Measurements from ENCODE around the gene STXBP6.
"Not testable (repeated sequence)": the region's sequence is repeated elsewhere in the genome, so short reads cannot be mapped to it uniquely, and the experiment has no call there.

Gene STXBP6

DNA sequence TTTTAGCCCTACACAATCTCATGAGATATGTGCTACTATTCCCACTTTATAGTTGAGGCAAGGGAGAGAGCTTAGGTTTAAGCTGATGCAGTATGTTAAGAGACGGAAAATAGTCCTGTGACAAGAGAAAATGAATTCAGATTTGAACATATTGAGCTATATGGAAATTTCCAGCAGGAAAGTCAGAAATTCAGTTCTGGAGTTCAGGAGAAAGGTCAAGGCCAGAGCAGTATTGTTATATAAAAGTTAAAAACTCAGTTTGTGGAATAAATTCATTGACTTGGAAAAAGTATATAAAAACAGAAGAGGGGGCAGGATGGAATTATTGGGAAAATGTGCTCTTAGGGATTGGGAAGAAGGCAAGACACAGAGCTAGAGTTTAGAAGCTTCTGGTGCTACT, 248.9 kb downstream of the STXBP6 start:
- DNase-seq (ENCODE audit: low spot score): no peak

DNA sequence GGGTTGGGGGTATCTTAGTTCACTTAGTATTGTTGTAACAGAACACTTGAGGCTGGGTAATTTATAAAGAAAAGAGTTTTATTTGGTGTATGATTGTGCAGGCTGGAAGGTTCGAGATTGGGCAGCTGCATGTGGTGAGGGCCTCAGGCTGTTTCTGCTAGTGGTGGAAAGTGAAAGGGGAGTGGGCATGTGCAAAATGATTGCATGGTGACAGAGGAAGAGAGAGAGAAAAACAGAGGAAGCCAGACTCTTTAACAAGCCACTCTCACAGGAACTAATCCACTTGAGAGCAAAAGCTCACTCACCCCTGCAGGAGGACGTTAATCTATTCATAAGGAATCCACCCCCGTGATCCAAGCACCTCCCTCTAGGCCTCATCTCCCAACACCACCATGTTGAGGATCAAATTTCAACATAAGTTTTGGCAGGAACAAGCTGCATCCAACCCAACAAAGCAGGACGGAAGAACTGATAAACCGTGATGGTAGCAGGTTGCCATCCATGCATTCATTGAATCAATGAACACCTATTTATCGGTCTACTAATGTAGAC, 251.0 kb downstream of the STXBP6 start:
- no peak for DNase-seq (ENCODE audit: low spot score)

DNA sequence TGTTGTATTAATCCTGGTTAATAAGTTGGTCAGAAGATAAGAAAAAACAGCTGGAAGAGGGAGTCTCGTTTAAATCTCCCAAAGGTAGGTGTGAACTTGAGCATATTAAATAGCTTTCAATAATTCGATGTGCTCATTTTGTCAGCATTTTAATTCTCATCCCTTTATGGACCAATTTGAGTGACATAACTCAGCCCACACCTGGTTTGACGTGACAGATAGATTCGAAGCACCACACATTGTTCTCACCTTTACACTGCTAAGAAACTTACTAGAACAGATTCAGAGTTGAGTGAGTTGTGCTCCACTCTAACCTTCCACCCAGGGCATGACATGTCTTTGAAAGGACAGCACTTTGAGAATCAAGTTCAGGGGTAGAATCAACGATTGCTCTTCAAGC, 254.5 kb downstream of the STXBP6 start:
- no peak for DNase-seq (ENCODE audit: low spot score)

- no peak for DNase-seq (ENCODE audit: low spot score)
These were observed 255.2 kb downstream of the STXBP6 start for GRCh38 chr14:24794644-24795305.

DNA sequence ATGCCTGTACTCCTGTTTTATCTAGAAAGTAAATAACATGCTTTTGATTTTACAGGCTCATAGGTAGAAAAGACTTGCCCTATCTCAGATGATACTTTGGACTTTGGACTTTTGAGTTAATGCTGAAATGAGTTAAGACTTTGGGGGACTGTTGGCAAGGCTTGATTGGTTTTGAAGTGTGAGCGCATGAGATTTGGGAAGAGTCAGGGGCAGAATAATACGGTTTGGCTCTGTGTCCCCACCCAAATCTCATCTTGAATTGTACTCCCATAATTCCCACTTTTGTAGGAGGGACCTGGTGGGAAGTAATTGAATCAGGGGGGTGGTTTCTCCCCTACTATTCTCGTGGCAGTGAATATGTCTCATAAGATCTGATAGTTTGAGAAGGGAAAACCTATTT, 259.8 kb downstream of the STXBP6 start:
- no peak for DNase-seq (ENCODE audit: low spot score)

- DNase-seq (ENCODE audit: low spot score): no peak
These were observed 260.5 kb downstream of the STXBP6 start for GRCh38 chr14:24789378-24789884.

DNA sequence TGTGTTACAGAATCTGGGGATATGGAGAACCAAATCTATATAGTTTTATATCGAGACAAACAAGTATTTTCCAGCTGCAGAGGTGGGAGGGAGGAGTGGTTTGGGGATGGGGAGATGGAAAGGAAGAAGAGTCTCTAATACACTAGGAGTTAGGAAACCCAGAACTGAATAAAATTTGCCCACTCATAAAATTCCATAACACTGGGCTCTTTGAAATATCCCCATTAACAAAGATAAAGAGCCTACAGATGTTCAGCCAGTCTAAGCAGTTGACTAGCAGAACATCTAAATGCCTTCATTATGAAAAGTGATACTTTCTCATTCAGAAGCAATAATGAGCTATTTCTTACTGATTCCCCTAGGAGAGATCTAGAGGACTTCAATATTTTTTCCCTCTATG, 264.2 kb downstream of the STXBP6 start:
- DNase-seq (ENCODE audit: low spot score): no peak

DNA sequence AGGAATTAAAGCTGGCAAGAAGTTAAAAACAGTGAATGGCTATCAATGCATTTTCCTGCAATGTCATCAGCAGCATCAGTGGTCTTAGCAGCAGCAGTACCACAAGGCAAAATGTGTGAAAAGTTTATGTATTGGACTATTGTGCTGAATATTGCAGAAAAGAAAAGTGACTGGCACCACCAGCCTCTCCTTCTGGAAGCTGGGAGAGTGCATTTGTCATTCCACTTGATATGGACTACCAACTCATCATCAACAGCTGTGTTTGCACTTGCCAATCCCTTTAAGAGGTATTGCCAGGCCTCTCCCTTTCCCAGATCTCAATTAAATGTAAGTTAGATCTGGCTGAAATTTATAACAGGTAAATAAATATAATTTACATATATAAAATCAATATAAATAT, 265.0 kb downstream of the STXBP6 start:
- no peak for DNase-seq (ENCODE audit: low spot score)

GRCh38 chr14:24783791-24784190, 266.2 kb downstream of the STXBP6 start:
- DNase-seq (ENCODE audit: low spot score): no peak

DNA sequence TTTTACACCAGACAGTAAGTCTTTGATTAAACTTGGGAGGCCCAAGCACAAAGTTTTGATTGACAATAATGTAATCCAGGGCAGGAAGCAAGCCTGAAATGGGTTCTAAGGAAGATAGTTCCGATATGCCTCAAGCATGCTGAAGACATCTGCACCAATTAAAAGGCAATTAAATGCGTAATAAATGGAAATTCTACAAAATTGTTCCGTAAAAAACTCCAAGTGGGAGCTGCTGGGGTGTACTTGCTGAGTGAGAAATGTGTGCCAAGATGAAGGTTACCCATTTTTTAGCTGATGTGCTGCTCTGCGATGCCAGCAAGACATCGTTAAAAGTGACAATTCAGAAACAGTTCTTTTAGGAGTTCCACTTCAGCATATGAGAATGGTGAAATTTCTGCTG, 269.7 kb downstream of the STXBP6 start:
- no peak for DNase-seq (ENCODE audit: low spot score)

DNA sequence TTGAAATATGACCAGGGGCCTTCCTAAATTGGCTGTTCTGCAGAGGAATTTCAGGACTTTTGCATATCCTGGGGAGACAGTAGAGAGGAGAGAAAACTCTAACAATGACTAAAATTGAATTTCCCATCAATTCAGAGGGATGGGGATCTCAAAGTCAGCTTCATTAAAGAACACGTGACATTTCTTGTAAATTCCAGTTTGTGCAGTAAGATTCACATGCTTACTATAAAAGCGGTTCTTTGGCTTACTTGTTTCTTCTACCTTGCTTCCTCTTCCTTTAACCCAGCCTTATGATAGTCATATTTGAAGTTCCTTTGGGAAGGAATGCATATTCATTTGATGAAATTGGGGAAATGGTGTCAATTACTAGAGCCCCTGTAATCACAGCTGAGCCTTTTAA, 272.3 kb downstream of the STXBP6 start:
- no peak for DNase-seq (ENCODE audit: low spot score)

- no peak for DNase-seq (ENCODE audit: low spot score)
These were observed 274.0 kb downstream of the STXBP6 start for GRCh38 chr14:24775950-24776349.

DNA sequence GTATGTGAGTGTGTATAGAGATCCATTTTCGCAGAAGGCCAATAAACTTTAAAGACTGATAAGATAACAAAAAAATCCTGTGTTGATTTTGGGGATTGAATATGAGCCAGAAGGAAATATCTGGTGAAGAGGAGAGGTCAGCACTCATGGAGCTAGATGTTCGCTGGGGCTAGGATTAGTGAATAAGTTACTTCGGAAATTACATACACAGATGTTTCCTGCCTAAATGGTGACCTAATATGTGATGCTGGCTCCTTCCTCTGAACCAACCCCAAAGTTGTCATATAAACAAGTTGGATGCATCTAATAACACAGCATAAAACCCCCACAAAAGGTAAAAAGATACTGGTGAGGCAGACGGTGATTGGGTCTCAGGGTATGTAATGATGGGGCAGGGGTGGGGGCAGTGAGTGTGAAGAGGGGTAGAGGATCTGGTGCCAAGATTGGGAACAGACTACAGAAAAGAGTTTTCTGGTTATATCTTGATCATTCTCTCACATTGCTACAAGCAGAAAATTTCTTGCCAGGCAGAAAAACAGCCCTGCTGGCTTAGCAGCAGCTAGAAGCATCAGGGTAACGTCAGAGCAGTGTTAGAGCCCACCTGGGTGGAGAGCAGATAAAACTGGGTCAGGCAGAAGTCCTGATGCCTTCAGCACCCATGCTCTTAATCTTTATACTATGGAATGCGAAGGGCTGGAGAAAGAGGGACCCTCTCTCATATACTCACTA, 275.6 kb downstream of the STXBP6 start:
- DNase-seq (ENCODE audit: low spot score): no peak

DNA sequence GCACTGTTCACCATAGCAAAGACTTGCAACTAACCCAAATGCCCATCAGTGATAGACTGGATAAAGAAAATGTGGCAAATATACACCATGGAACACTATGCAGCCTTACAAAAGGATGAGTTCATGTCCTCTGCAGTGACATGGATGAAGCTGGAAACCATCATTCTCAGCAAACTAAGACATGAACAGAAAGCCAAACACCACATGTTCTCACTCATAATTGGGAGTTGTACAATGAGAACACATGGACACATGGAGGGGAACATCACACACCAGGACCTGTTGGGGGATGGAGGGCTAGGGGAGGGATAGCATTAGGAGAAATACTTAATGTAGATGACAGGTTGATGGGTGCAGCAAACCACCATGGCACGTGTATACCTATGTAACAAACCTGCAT, 276.4 kb downstream of the STXBP6 start:
- DNase-seq (ENCODE audit: low spot score): not testable (repeated sequence)

GRCh38 chr14:24766434-24766833, 283.5 kb downstream of the STXBP6 start:
- DNase-seq (ENCODE audit: low spot score): no peak

- no peak for DNase-seq (ENCODE audit: low spot score)
These were observed 288.8 kb downstream of the STXBP6 start for GRCh38 chr14:24761141-24761540.

Data from RKO (cell line).